Dermis blood vessel endothelial cell (primary cell): Measurements from ENCODE around the gene PPP1R1B. TPM values are rescaled to one million over a fixed set of nuclear protein-coding genes. Genes with fewer than 3 reads are reported as not detected.

Experiments
- DNase-seq: peaks from one replicate; pipeline ENCODE4 v3.0.0; 2010
- total RNA-seq: library from RNA; depleted of rRNA; stranded (reverse); fragments of >200 nt; gene quantifications from 2 replicates; pipeline ENCODE4 v1.2.3, GENCODE V29; 2014

The PPP1R1B gene
- total RNA-seq, 1 donor from 2014 or later = not detected

DNA sequence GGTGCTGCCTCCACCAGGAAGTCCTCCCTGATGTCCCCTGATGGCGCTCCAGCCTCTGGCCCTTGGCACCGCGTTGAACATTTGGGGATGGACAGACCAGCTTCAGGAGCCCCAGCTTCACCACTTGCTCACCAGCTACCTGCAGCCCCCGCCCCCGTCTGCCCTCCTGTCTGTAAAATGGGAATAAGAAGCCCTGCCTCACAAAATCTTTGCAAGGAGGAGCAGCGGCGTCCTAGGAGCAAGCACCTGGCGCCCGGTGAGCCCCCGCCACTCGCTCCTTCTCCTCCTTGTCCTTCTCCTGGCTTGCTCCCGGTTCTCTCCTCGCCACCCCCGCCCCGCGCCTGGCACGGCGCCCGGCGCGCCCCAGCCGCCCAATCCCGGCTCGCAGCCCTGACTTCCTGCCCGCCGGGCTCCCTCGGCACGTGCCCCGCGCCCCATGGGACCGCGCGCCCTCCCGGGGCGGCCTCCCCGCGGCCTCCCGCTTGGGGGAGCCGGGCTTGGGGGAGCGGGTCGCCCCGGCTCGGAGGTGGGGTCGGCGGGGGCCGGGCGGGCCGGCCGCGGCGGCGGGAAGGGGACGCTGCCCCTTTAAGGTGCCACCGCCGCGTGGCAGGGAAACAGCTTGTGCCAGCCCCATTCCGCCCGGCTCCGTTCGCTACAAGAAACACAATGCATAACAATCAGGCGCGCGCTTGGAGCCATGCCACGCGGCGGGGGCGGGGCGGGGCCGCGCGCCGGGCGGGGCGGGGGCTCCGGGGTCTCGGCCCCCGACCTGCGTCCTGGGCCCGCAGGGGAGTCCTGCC, 9.1 kb upstream of the PPP1R1B start:
- peak; percentile 76 for DNase-seq

DNA sequence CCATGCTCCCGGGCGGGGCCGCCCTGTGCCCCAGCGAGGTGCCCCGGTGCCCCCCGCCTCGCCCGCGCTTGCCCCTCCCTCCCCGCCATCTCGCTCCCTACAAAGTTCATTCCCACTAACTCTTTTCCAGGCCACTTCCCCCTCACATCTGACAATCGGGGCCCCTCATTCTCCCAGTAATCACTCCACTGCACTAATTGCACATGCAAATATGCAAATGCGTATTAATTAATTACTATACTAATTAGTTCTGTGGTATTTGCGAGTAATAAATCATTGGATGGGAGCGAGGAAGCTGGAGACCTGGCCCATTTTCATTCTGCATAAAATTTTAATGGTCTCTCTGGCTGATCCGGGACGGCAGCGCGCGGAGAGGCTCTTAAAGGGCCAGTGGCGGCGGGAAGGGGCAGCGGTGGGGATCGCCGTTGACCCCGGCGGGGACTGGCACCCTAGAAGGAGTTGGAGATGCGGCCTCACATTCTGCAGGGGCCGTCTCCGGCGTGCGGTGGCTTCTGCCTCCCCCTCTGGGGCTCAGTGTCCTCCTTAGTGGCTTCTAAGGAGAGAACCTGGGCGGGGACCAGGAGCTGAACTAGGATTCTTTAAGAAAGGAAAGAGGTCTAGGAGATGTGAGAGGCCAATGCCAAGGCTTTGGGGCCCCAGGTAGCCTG, 8.4 kb upstream of the PPP1R1B start:
- peak; percentile 34 for DNase-seq

GRCh38 chr17:39618956-39619785, 7.6 kb upstream of the PPP1R1B start:
- DNase-seq = no peak

GRCh38 chr17:39619786-39620101, 7.0 kb upstream of the PPP1R1B start:
- no peak for DNase-seq

GRCh38 chr17:39621523-39622379, 5.0 kb upstream of the PPP1R1B start:
- DNase-seq = peak; percentile 87

GRCh38 chr17:39622380-39623006, 4.3 kb upstream of the PPP1R1B start:
- no peak for DNase-seq

- DNase-seq = peak; percentile 83
These were observed 3.3 kb upstream of the PPP1R1B start for GRCh38 chr17:39623356-39623950.

DNA sequence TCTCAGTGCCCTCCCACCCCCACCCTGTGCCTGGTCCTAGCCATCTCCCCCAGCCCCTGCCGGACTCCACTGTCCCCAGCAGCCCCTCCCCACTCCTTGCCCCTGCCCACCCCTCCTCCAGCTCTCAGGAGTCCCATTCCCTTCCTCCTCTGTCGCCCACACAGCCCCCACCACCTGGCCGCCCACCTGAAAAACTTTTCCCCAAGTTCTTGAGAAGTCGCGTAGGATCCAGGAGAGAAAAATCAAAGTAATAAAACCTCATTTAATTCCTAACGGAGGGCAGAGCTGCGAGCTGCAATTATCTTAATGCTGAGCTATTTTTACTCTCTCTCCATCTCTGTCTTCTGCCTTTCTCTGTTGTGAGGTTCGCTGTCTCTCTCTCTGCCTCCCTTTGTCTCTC, 2.4 kb upstream of the PPP1R1B start:
- no peak for DNase-seq

DNA sequence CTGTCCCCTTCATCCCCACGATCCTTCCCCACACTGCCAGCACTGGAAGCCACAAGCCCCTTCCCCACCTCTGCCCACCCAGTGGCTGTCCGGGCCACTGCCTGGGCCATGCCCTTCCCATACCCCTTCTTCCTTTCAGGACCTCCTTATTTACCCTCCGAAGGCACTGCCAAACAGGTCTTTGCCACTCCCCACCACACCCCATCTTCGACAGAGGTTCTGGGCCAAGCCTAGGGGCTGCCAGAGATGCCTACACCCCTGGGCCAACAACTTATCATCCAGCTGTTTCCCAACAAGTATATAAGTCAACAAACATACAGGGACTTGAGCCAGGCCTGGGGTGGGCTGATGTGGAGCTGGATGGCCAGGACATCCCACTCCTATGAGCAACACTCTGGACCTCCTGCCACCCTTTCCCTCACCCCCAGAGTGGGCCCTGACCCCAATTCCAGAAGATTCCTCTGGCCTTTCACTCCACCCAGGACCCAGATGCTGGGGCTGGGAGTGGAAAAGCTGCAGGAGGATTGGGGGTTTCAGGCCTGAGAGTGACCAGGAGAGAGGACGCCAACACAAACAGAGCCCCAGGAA, 1.5 kb upstream of the PPP1R1B start:
- DNase-seq = no peak

DNA sequence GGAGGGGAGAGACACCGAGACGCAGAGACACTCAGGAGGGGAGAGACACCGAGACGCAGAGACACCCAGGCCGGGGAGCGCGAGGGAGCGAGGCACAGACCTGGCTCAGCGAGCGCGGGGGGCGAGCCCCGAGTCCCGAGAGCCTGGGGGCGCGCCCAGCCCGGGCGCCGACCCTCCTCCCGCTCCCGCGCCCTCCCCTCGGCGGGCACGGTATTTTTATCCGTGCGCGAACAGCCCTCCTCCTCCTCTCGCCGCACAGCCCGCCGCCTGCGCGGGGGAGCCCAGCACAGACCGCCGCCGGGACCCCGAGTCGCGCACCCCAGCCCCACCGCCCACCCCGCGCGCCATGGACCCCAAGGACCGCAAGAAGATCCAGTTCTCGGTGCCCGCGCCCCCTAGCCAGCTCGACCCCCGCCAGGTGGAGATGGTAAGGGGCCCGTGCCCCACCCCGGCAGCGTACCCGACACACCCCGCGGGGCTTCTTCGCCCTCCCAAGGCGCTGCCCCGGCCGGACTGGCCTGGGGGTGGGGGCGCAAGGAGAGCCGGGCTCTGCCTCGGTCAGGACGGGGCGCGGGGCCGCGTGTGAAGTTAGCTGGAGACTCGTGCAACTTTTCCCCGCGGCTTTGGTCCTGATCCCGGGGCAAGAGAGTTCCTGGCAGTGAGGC, 427 bp downstream of the PPP1R1B start:
- no peak for DNase-seq

DNA sequence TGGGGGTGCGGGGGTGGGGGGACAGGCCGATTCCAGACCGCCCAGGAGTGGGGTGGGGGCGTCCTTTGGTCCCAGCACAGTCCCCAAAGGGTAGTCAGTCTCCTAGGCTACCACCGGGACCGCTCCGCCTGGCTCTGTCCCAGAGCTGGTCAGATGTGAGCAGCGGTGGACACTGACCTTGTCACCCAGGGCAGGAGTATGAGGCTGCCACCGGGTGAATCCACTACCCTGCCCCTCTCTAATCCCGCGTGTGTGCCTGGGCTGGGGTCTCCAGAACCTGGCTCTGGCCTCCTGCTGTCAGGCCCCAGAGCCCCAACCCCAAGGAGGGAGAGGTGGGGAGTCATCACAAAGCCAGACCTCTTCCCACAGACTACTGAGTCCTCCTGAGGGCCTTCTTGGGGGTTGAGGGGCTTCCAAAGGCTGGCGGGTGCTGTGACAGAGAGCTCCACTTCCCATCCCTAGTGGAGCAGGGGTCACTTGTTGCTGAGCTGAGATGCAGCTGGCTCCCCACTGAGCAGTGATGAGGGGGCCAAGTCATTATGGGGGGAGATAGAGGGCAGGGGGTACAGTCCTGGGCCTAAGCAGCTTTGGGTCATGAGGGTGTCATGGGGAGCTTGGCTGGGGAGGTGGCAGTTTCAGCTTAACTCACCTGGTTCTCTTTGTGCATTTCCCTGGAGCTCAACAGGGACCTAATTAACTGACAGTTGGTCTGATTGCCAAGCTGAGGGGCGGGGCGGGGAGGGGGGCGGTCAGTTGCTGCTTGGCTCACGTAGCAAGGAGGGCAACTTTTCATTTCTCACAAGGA, 1.2 kb downstream of the PPP1R1B start:
- no peak for DNase-seq

DNA sequence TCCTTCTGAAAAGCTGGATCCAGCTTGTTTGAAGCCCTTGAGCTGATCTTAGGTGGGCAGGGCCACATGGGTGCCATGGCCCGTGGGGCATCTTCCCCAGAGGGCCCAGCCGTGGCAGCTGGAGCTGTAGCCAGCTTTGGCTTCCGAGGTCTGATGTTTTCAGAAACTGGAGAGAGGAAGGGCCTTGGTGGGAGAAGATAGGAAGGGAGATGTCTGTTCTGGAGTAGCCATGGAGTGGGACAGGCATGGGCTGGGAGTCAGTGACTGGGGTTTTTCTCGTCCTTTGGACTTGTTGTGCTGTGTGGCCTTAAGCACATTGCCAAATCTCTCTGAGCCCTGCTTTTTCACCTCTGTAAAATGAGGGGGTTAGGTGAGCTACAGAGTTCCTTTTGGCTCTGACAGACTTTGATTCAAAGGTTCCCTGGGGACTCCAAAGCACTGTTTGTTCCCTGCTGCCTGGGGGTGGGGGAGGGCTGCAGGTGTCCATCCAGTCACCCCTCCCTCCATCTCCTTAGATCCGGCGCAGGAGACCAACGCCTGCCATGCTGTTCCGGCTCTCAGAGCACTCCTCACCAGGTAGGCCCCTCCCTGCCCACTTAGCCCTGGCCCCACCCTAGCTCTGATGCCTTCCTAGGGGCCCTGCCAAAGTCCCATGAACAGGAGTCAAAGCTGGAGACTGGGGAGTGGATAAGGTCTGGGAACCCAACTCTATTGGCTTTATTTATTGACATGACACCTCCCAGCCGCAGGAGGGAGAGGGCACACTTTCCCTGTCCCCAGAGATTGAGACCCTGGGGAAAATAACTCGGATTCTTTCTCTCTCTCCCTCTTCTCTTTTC, 2.1 kb downstream of the PPP1R1B start:
- no peak for DNase-seq

- no peak for DNase-seq
These were observed 2.7 kb downstream of the PPP1R1B start for GRCh38 chr17:39629494-39629880.

GRCh38 chr17:39629898-39630297, 3.1 kb downstream of the PPP1R1B start:
- DNase-seq = no peak

DNA sequence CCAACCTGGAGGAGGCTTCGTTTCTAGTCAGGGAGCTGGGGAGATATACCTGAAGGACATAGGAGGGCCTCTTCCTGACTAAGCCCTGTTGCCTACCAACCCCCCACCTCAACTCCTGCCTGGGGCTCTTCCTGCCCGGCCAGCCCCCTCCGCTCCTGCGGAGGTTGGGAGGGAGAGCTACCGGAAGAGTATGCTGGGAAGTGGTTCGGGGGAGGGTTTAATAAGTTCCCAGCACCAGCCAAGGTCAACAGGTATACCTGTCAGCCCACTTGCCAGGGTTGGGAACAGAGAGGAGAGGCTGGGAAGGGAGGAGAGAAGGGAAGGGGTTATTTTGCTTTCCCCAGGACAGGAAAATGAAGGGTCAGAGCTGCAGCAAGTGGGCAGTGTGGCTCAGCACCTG, 4.7 kb downstream of the PPP1R1B start:
- DNase-seq = no peak

- no peak for DNase-seq
These were observed 5.6 kb downstream of the PPP1R1B start for GRCh38 chr17:39632153-39632941.

DNA sequence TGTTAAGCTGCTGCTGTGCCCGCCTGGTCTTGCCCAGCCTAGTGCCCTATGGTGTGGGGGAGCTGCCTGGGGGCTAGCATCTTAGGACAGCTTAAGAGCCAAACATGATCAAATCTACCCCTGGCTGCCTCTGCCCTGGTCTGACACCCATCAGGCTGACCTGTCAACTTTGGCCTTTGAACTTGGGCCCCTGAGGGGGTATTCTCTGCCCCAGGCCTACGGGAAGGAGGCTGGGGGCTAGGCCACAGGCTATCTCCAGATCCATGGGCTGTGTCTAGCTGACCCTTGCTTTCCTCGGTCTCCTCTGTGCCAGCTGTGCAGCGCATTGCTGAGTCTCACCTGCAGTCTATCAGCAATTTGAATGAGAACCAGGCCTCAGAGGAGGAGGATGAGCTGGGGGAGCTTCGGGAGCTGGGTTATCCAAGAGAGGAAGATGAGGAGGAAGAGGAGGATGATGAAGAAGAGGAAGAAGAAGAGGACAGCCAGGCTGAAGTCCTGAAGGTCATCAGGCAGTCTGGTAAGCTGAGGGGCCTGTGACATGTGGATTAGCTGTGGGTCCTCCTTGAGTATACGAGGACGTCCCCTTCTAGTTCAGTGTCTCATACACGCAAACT, 6.9 kb downstream of the PPP1R1B start:
- no peak for DNase-seq
